Activated CD4-positive, alpha-beta T cell treated with anti-CD3 and anti-CD28 coated beads for 36 hours (primary cell): ENCODE results near the gene PLCB4. TPM values are rescaled to one million over a fixed set of nuclear protein-coding genes. Genes with fewer than 3 reads are reported as not detected.

Experiments
- ATAC-seq: fragments of 200-7000 bp; cut with Tn5 transposase; one replicate; pipeline ENCODE4 v1.10.0; 2021; ENCODE audit warnings: mild to moderate bottlenecking, moderate library complexity
- CTCF ChIA-PET: fragments of 350-600 bp; sonication (Branson Sonifier 250); formaldehyde crosslinking; loops from one replicate; lab custom pipeline; 2021; ENCODE audit warnings: antibody characterized with exemption; lab: Charles Lee
- POLR2A ChIA-PET: fragments of 350-600 bp; sonication (Branson Sonifier 250); formaldehyde crosslinking; loops from one replicate; lab custom pipeline; 2021; ENCODE audit warnings: antibody characterized with exemption, inconsistent platforms; lab: Charles Lee
- DNase-seq: peaks from one replicate; pipeline ENCODE4 v3.0.0-alpha.2; 2020
- H3K27ac Mint-ChIP-seq: one replicate; pipeline ENCODE4 v1.8.0; 2021; ENCODE audit warnings: mixed read lengths
- H3K27me3 Mint-ChIP-seq: one replicate; pipeline ENCODE4 v1.8.0; 2021; ENCODE audit warnings: mixed read lengths
- H3K36me3 Mint-ChIP-seq: one replicate; pipeline ENCODE4 v1.8.0; 2021; ENCODE audit warnings: low read depth, mixed read lengths
- H3K4me1 Mint-ChIP-seq: one replicate; pipeline ENCODE4 v1.8.0; 2021; ENCODE audit warnings: mixed read lengths
- H3K4me3 Mint-ChIP-seq: one replicate; pipeline ENCODE4 v1.8.0; 2021; ENCODE audit warnings: mild to moderate bottlenecking, moderate library complexity, mixed read lengths
- H3K9me3 Mint-ChIP-seq: one replicate; pipeline ENCODE4 v1.8.0; 2021; ENCODE audit warnings: low read depth, mixed read lengths
- intact Hi-C, 2 experiments: fragments of 100-400 bp; cut with DNase I in 1 of 2; cut with micrococcal nuclease in 1 of 2; formaldehyde crosslinking; loops; one replicate each; pipeline versions ENCODE4 v1.14.2 to v1.15.1; 2022 to 2024; cut with DNase I, micrococcal nuclease
- total RNA-seq, 2 experiments: library from RNA; stranded (reverse); gene quantifications; one replicate each; pipeline ENCODE4 v1.2.3, GENCODE V29; 2021

PLCB4 gene
- total RNA-seq, result under 1 TPM in 1 of 2 experiments, not detected in 1; 0.02 TPM

DNA sequence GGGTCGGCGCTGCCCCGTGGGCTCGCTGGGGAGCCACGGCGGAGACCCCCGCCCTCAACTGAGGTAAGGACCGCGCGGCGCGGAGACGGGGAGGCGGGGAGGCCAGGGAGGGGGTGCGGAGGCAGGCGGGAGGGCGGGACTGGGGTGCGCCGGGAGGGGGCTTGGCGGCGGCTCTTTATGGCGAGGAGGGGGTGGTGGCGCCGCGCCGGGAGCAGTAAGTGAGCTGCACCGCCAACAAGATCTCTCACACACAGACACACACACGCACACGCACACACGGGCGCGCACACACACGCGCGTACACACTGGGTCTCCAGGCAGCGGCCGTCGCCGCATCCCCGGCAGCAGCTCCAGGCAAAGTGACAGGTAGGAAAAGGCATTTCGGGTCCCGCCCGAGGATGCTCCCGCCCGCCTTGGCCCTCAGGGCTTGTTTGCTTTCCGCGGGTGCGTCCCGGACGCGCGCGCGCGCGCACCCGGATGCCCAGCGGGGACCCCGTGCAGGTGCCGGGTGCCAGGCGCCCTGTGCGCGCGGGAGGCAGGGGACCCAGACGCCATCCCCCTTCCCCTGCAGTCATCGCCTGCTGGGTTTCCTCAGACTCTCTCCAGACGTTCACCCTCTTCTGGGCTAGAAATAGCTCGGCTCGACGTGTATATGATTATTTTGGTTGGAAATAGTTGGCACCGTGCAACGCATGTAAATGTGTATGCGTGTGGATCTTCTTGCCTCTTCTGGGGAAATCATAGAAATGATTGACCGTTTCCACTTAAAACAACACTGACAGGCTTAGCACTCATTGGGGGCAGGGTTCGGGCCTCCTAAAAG is at the start of gene PLCB4:
PLCB4 (plus strand) TSS at position 247 of the 823 bp plus-strand sequence. CDS start 238,728 bp downstream, outside the sequence.
- ChIA-PET POLR2A (interaction anchor here (0.7 kb wide), 1 partner anchor 9 kb away, joined by 3 read pairs; no protein-coding TSS in a partner anchor), CTCF (no interaction called here)
- DNase-seq, result peak; percentile 8
- Mint-ChIP-seq H3K9me3 (no peaks in the 10 kb centered on the region), H3K27me3 (peaks cover 11% of the 10 kb centered on the region), H3K27ac (no peak within 1 kb of the TSS), H3K4me1 (peaks cover 3% of the 10 kb centered on the region), H3K36me3 (peaks cover 2% of the 10 kb centered on the region), H3K4me3 (peak within 1 kb of the TSS; percentile 55)
- no peak for ATAC-seq
- intact Hi-C loops, result no loop called here

DNA sequence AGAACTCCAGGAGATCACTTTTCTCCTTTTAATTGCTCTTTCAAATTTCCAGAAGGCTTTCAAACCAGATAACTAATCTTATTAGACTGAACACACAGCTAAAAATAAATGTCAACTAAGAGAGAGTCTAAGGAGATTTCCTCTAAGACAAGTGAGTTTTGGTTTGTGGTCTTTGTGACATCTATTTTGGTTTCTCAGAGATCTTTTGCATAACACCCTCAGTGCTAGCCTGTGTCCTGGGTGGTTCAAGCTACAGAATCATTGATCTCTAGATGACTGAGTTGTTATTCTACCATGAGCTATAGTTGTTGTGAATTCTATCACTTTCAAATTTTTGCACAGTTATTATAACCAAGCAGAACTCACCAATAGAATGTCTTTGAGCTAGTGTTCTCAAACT is 49.1 kb upstream of the PLCB4 start:
- H3K36me3 Mint-ChIP-seq, result no peaks in the 10 kb centered on the region
- no peaks in the 10 kb centered on the region for H3K4me1 Mint-ChIP-seq
- intact Hi-C loops, result no loop called here
- ChIA-PET POLR2A (no interaction called here), CTCF (no interaction called here)
- no peak for ATAC-seq
- peaks cover 2% of the 10 kb centered on the region for H3K9me3 Mint-ChIP-seq
- DNase-seq, result no peak
- H3K4me3 Mint-ChIP-seq, result no peak overlapping the region
- H3K27me3 Mint-ChIP-seq, result no peaks in the 10 kb centered on the region
- no peak overlapping the region for H3K27ac Mint-ChIP-seq

DNA sequence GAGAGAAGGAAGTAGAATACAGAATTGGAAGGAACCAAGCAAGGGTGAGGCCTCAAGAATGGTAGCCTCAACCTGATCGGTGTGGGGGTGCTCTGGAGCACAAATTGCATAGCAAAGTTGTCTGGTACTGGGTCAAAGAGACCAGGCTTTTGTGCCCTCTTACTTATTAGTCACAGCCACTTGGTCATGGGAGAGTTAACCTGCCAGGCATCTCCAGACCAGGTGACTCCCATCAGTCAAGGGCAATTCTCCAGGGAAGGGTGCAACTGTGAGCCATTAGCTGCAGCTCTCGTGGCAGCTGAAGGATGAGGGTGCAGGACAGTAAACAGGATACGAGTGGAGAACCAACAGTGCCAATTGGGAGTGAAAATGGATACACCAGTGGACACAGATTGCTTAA is 47.7 kb upstream of the PLCB4 start:
- no peak overlapping the region for H3K27ac Mint-ChIP-seq
- ChIA-PET CTCF (no interaction called here), POLR2A (no interaction called here)
- no peaks in the 10 kb centered on the region for H3K4me1 Mint-ChIP-seq
- no peaks in the 10 kb centered on the region for H3K36me3 Mint-ChIP-seq
- ATAC-seq, result no peak
- no peak for DNase-seq
- no peak overlapping the region for H3K4me3 Mint-ChIP-seq
- no peaks in the 10 kb centered on the region for H3K27me3 Mint-ChIP-seq
- peaks cover 2% of the 10 kb centered on the region for H3K9me3 Mint-ChIP-seq
- intact Hi-C loops, result no loop called here

DNA sequence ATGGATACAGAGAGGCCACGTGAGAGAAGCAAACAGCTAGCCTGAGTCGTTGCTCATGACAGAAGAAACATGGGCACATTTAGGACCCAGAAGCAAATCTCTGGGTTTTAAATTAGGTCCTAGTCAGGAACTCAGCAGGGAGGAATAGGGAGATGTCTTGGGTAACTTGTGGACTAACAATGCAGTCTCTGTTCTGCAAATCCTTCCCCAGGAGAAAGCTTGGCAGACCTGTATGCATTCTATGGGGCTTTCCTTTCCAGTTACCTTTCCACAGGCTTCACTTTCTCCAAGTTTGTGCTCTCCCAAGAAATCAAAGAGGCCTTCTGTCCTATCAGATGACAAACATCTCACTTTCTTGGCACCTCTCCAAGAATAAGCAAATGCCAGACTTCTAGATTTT is 47.2 kb upstream of the PLCB4 start:
- intact Hi-C loops, result no loop called here
- Mint-ChIP-seq H3K27me3 (no peaks in the 10 kb centered on the region), H3K36me3 (no peaks in the 10 kb centered on the region), H3K9me3 (peaks cover 2% of the 10 kb centered on the region), H3K4me1 (no peaks in the 10 kb centered on the region), H3K4me3 (no peak overlapping the region), H3K27ac (no peak overlapping the region)
- no peak for ATAC-seq
- POLR2A ChIA-PET, result no interaction called here
- CTCF ChIA-PET, result no interaction called here
- no peak for DNase-seq

DNA sequence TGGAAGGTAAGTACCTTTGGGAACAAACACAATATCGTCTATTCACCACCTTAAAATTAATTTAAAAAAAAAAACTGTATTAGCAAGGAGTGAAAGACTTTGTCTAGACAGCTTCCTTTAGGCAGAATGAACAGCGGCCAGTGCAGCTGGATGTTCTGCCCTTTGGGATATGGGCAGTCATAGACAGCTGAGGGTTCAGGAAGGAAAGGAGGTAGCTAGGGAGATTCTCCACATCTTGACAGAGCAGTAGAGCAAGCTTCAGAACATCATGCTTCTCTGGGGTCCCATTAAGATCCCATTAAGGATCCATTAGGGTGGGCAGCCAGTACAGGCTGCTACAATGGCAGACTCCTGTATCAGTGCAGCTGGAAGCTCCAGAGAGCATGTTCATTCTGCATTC is 46.5 kb upstream of the PLCB4 start:
- ATAC-seq (no peak), DNase-seq (no peak)
- no peak overlapping the region for H3K4me3 Mint-ChIP-seq
- peaks cover 2% of the 10 kb centered on the region for H3K9me3 Mint-ChIP-seq
- H3K36me3 Mint-ChIP-seq, result no peaks in the 10 kb centered on the region
- ChIA-PET CTCF (interaction anchor here (0.5 kb wide), 1 partner anchor 236 kb away, joined by 3 read pairs; no protein-coding TSS in a partner anchor), POLR2A (no interaction called here)
- H3K27me3 Mint-ChIP-seq, result no peaks in the 10 kb centered on the region
- no peak overlapping the region for H3K27ac Mint-ChIP-seq
- intact Hi-C loops, result no loop called here
- no peaks in the 10 kb centered on the region for H3K4me1 Mint-ChIP-seq

DNA sequence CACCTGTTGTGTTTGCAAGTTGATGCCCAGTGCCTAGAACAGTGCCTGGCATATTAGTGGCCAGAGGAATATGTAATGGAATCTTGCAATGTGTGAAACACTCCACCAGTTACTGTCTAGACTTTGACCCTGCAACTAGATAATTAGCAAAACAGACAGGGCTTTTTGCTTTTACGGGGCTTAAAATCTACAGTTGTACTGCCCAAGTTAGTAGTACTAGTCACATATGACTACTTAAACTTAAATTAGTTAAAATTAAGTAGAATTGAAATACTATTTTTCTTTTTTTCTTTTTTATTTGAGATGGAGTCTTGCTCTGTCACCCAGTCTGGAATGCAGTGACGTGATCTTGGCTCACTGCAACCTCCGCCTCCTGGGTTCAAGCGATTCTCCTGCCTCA is 44.3 kb upstream of the PLCB4 start:
- CTCF ChIA-PET, result no interaction called here
- Mint-ChIP-seq H3K27me3 (no peaks in the 10 kb centered on the region), H3K36me3 (no peaks in the 10 kb centered on the region), H3K4me3 (no peak overlapping the region), H3K9me3 (peaks cover 3% of the 10 kb centered on the region), H3K27ac (no peak overlapping the region), H3K4me1 (no peaks in the 10 kb centered on the region)
- ATAC-seq, result no peak
- DNase-seq, result no peak
- POLR2A ChIA-PET, result no interaction called here
- intact Hi-C loops, result no loop called here

DNA sequence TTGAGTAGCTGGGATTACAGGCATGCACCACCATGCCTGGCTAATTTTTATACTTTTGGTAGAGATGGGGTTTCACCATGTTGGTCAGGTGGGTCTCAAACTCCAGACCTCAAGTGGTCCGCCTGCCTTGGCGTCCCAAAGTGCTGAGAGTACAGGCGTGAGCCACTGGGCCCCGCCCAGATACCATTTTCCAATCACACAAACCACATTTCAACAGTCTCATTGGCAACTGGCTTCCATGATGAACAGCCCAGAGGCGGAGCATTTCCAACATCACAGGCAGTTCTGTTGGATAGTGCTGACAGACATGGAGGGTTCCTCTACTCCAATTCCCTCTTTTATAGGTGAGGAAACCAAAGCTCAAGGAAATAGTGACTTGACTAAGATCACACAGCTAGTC is 43.9 kb upstream of the PLCB4 start:
- no peaks in the 10 kb centered on the region for H3K36me3 Mint-ChIP-seq
- no peak for ATAC-seq
- no peak for DNase-seq
- H3K27ac Mint-ChIP-seq, result no peak overlapping the region
- intact Hi-C loops, result no loop called here
- ChIA-PET POLR2A (no interaction called here), CTCF (no interaction called here)
- H3K4me3 Mint-ChIP-seq, result no peak overlapping the region
- peaks cover 3% of the 10 kb centered on the region for H3K9me3 Mint-ChIP-seq
- H3K27me3 Mint-ChIP-seq, result no peaks in the 10 kb centered on the region
- H3K4me1 Mint-ChIP-seq, result no peaks in the 10 kb centered on the region

DNA sequence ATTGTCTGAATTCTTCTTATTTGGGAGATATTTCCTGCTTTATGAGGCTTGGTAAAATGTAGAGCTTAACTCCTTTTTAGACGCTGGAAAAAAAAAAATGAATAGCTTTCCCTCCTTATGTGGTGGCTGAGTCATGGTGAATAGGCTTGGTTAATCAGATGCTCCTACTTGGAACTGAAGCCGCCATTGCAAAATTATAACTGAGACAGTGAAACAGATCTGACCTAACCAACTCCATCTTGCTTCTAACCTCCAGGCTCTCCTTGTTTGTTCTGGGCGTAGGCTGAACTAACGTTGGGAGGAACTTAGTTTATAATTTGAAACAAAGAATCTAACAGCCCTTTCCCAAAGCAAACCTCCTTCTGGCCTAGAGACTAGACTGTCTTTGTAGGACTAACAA is 43.2 kb upstream of the PLCB4 start:
- H3K27ac Mint-ChIP-seq, result no peak overlapping the region
- DNase-seq, result no peak
- no peaks in the 10 kb centered on the region for H3K27me3 Mint-ChIP-seq
- POLR2A ChIA-PET, result no interaction called here
- no peak for ATAC-seq
- H3K4me1 Mint-ChIP-seq, result no peaks in the 10 kb centered on the region
- CTCF ChIA-PET, result no interaction called here
- peaks cover 5% of the 10 kb centered on the region for H3K9me3 Mint-ChIP-seq
- no peaks in the 10 kb centered on the region for H3K36me3 Mint-ChIP-seq
- no peak overlapping the region for H3K4me3 Mint-ChIP-seq
- intact Hi-C loops, result no loop called here

DNA sequence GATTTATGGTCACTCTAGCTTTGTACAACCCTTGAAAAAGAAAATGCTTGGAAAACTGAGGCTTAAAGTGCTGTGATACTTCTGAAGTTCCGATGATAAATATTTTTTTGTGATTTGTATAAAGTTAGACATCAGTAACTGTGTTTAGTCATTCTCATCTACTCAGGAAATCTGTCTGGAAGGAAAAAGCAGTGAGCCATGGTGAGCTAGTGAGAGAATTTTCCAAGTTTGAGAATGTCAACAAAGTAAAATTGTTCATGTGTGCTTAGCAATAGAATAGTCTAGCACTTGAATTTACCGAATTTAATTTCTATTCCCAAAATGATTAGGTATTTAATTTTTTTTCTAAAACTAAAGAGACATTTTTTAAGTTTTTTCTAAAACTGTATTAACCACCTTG is 41.3 kb upstream of the PLCB4 start:
- intact Hi-C loops, result no loop called here
- no peak overlapping the region for H3K27ac Mint-ChIP-seq
- peaks cover 5% of the 10 kb centered on the region for H3K9me3 Mint-ChIP-seq
- H3K4me1 Mint-ChIP-seq, result no peaks in the 10 kb centered on the region
- H3K4me3 Mint-ChIP-seq, result no peak overlapping the region
- H3K27me3 Mint-ChIP-seq, result no peaks in the 10 kb centered on the region
- H3K36me3 Mint-ChIP-seq, result no peaks in the 10 kb centered on the region
- CTCF ChIA-PET, result interaction anchor here (0.8 kb wide), 1 partner anchor 53 kb away, joined by 3 read pairs; no protein-coding TSS in a partner anchor
- ATAC-seq (no peak), DNase-seq (no peak)
- POLR2A ChIA-PET, result interaction anchor here (0.7 kb wide), 1 partner anchor 747 kb away, joined by 3 read pairs; no protein-coding TSS in a partner anchor

DNA sequence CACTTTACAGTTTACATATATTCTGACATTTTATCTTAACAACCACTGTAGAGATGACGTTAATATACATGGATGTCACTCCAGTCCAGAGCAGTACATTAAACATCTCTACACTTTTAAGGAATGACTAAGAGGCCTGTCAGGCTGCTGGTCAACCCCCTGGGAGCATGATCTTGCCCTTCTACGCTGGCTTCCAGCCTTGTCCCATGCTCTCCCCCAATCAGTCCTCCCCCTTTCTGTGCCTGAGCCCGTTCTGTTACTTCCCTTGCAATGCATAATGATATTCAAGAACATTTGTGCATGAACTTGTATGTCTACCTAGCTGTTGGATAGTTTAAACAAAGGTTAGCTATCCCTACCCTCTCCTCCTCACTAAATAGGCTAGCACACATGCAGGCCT is 40.5 kb upstream of the PLCB4 start:
- intact Hi-C loops, result no loop called here
- Mint-ChIP-seq H3K27ac (no peak overlapping the region), H3K36me3 (no peaks in the 10 kb centered on the region), H3K9me3 (peaks cover 3% of the 10 kb centered on the region), H3K4me3 (no peak overlapping the region), H3K27me3 (no peaks in the 10 kb centered on the region), H3K4me1 (no peaks in the 10 kb centered on the region)
- CTCF ChIA-PET, result interaction anchor here (0.6 kb wide), 1 partner anchor 23 kb away, joined by 4 read pairs; no protein-coding TSS in a partner anchor
- ATAC-seq, result no peak
- no peak for DNase-seq
- POLR2A ChIA-PET, result no interaction called here

DNA sequence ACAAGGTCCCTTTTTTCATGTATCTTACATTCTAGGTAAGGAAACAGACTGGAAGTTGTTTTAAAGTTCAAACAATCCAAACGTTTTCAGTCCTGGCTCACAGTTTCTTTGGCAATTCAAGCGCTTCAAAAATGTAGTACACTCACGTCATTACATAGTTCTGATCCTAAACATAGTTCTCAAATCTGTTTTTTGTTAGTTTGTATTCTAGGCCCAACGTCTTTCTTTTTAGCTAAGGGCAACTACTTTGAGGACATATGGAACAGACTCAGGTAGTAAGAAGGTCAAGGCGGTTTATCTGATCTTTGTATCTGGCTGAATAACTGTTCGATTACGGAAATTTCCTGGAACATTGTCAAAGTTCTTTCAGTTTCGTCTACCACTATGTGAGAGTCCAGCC is 36.9 kb upstream of the PLCB4 start:
- Mint-ChIP-seq H3K36me3 (no peaks in the 10 kb centered on the region), H3K4me3 (no peak overlapping the region), H3K9me3 (peaks cover 8% of the 10 kb centered on the region), H3K27ac (no peak overlapping the region), H3K27me3 (no peaks in the 10 kb centered on the region), H3K4me1 (no peaks in the 10 kb centered on the region)
- CTCF ChIA-PET, result no interaction called here
- ATAC-seq (no peak), DNase-seq (no peak)
- intact Hi-C loops, result no loop called here
- POLR2A ChIA-PET, result no interaction called here

DNA sequence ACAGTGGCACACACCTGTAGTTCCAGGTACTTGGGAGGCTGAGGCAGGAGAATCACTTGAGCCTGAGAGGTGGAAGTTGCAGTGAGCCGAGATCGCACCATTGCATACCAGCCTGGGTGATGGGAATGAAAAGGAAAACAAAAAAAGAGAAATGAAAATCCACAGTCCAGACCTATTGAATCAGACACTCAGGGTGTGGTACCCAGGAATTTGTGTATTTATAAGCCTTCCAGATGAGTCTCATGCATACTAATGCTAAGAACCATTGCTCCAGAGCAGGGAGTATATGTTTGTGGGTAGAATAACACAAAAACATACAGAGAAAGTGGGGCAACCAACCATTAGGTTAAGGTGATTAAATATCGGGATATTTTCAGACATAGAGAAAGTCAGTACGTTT is 36.1 kb upstream of the PLCB4 start:
- H3K9me3 Mint-ChIP-seq, result peaks cover 8% of the 10 kb centered on the region
- H3K4me1 Mint-ChIP-seq, result no peaks in the 10 kb centered on the region
- ChIA-PET CTCF (no interaction called here), POLR2A (no interaction called here)
- DNase-seq, result no peak
- no peaks in the 10 kb centered on the region for H3K27me3 Mint-ChIP-seq
- intact Hi-C loops, result no loop called here
- no peak overlapping the region for H3K27ac Mint-ChIP-seq
- no peak for ATAC-seq
- H3K4me3 Mint-ChIP-seq, result no peak overlapping the region
- H3K36me3 Mint-ChIP-seq, result no peaks in the 10 kb centered on the region
